Activated CD4-positive, alpha-beta T cell treated with anti-CD3 and anti-CD28 coated beads, Interleukin-2, amount 50 U/mL, for 48 hours (primary cell): ENCODE data around the gene DCLRE1A.

Source experiments
- DNase-seq, 2 experiments: peaks; one replicate each; pipeline ENCODE4 v3.0.0-alpha.2; 2020

The DCLRE1A gene

GRCh38 chr10:113854013-113854760 is at the start of gene DCLRE1A, which contains the start of gene NHLRC2:
DCLRE1A (minus strand) TSS chr10:113854082; CDS start chr10:113853182, 900 bp downstream.
NHLRC2 (plus strand) TSS chr10:113854661; CDS start chr10:113854873, 212 bp downstream.
- DNase-seq = peak; percentile 75 to 80

- DNase-seq = no peak
These were observed 46.2 kb upstream of the DCLRE1A start for GRCh38 chr10:113899952-113900598.

- no peak for DNase-seq
These were observed 44.1 kb upstream of the DCLRE1A start for GRCh38 chr10:113897693-113898618.

- no peak for DNase-seq
These were observed 41.1 kb upstream of the DCLRE1A start for GRCh38 chr10:113895018-113895417.

- no peak for DNase-seq
These were observed 40.7 kb upstream of the DCLRE1A start for GRCh38 chr10:113894581-113894980.

GRCh38 chr10:113893570-113893969 is 39.7 kb upstream of the DCLRE1A start:
- DNase-seq = no peak

- no peak for DNase-seq
These were observed 37.6 kb upstream of the DCLRE1A start for GRCh38 chr10:113891476-113891875.

GRCh38 chr10:113890769-113891168 is 36.9 kb upstream of the DCLRE1A start:
- no peak for DNase-seq

GRCh38 chr10:113889911-113890310 is 36.0 kb upstream of the DCLRE1A start:
- no peak for DNase-seq

- no peak for DNase-seq
These were observed 28.4 kb upstream of the DCLRE1A start for GRCh38 chr10:113882240-113882639.

GRCh38 chr10:113880236-113880635 is 26.4 kb upstream of the DCLRE1A start:
- DNase-seq = no peak

GRCh38 chr10:113879691-113880090 is 25.8 kb upstream of the DCLRE1A start:
- DNase-seq = no peak

- no peak for DNase-seq
These were observed 22.6 kb upstream of the DCLRE1A start for GRCh38 chr10:113876461-113876860.

GRCh38 chr10:113875212-113875611 is 21.3 kb upstream of the DCLRE1A start:
- DNase-seq = no peak

- DNase-seq = no peak
These were observed 18.5 kb upstream of the DCLRE1A start for GRCh38 chr10:113872139-113873030.

- no peak for DNase-seq
These were observed 15.9 kb upstream of the DCLRE1A start for GRCh38 chr10:113869789-113870188.

- no peak for DNase-seq
These were observed 14.0 kb upstream of the DCLRE1A start for GRCh38 chr10:113867904-113868303.

GRCh38 chr10:113866551-113867394 is 12.9 kb upstream of the DCLRE1A start:
- DNase-seq = no peak

- DNase-seq = no peak
These were observed 12.0 kb upstream of the DCLRE1A start for GRCh38 chr10:113865901-113866300.

GRCh38 chr10:113859261-113859660 is 5.4 kb upstream of the DCLRE1A start:
- DNase-seq = no peak

GRCh38 chr10:113858541-113858940 is 4.7 kb upstream of the DCLRE1A start:
- no peak for DNase-seq
